Liver (tissue), 9 donors: ENCODE results near the gene GLI3. TPM values are rescaled to one million over a fixed set of nuclear protein-coding genes. Genes with fewer than 3 reads are reported as not detected.

Experiments used
- DNase-seq: peaks from one replicate; pipeline ENCODE4 v3.0.0-alpha.2; 2017; ENCODE audit warnings: low spot score
- H3K27ac ChIP-seq, 2 donors: one replicate each; pipeline ENCODE4 v1.7.0; 2013; ENCODE audit warnings: inconsistent platforms in 2 of 2, low read length in 2 of 2, control low read depth in 1 of 2, low read depth in 1 of 2, mild to moderate bottlenecking in 1 of 2
- H3K27me3 ChIP-seq, 4 donors: one replicate each; pipeline versions ENCODE4 v1.6.1 to v1.7.0; 2013; ENCODE audit warnings: low read length in 3 of 4, inconsistent platforms in 1 of 4, mild to moderate bottlenecking in 1 of 4, moderate library complexity in 1 of 4; ENCODE audit not compliant: control insufficient read depth in 4 of 4, insufficient read depth in 4 of 4
- H3K36me3 ChIP-seq, 4 donors: one replicate each; pipeline versions ENCODE4 v1.6.1 to v1.7.0; 2013; ENCODE audit warnings: low read length in 3 of 4, mild to moderate bottlenecking in 3 of 4, low read depth in 1 of 4, moderate library complexity in 1 of 4; ENCODE audit not compliant: control insufficient read depth in 4 of 4, insufficient read depth in 3 of 4
- H3K4me1 ChIP-seq, 4 donors: one replicate each; pipeline versions ENCODE4 v1.6.1 to v1.7.0; 2013; ENCODE audit warnings: low read length in 3 of 4, mild to moderate bottlenecking in 3 of 4, moderate library complexity in 1 of 4; ENCODE audit not compliant: control insufficient read depth in 4 of 4, insufficient read depth in 4 of 4
- H3K4me3 ChIP-seq, 3 donors: one replicate each; pipeline versions ENCODE4 v1.6.1 to v1.7.0; 2013; ENCODE audit warnings: low read length in 3 of 3, control low read depth in 1 of 3, low read depth in 1 of 3, mild to moderate bottlenecking in 1 of 3
- H3K9ac ChIP-seq, 2 donors: one replicate each; pipeline ENCODE4 v1.7.0; 2013; ENCODE audit warnings: low read length in 2 of 2, mild to moderate bottlenecking in 2 of 2, moderate library complexity in 2 of 2, control low read depth in 1 of 2, low read depth in 1 of 2
- H3K9me3 ChIP-seq, 4 donors: one replicate each; pipeline versions ENCODE4 v1.6.1 to v1.7.0; 2013; ENCODE audit warnings: low read length in 3 of 4; ENCODE audit not compliant: control insufficient read depth in 4 of 4
- EGR1 ChIP-seq, 2 donors: IDR thresholded peaks; 2 replicates each; pipeline ENCODE4 v1.6.1; 2016 to 2018; ENCODE audit warnings: antibody characterized with exemption in 2 of 2, low read depth in 2 of 2
- FOXA1 ChIP-seq: IDR thresholded peaks from 2 replicates; pipeline ENCODE4 v1.6.1; 2016; ENCODE audit warnings: antibody characterized with exemption
- FOXA2 ChIP-seq: IDR thresholded peaks from 2 replicates; pipeline ENCODE4 v1.6.1; 2016; ENCODE audit warnings: antibody characterized with exemption
- GABPA ChIP-seq, 2 donors: IDR thresholded peaks in 1 of 2; conservative IDR thresholded peaks in 1 of 2; 2 replicates each; pipeline ENCODE4 v1.6.1; 2016; ENCODE audit warnings: antibody characterized with exemption in 2 of 2, mild to moderate bottlenecking in 1 of 2, moderate library complexity in 1 of 2
- HNF4A ChIP-seq, 2 donors: conservative IDR thresholded peaks; 2 replicates each; pipeline ENCODE4 v1.6.1; 2016; ENCODE audit warnings: antibody characterized with exemption in 2 of 2, mild to moderate bottlenecking in 2 of 2
- HNF4G ChIP-seq: IDR thresholded peaks from 2 replicates; pipeline ENCODE4 v1.6.1; 2016; ENCODE audit warnings: antibody characterized with exemption
- JUND ChIP-seq, 2 donors: IDR thresholded peaks; 2 replicates each; pipeline ENCODE4 v1.6.1; 2016; ENCODE audit warnings: antibody characterized with exemption in 2 of 2
- NR2F2 ChIP-seq: IDR thresholded peaks from 2 replicates; pipeline ENCODE4 v1.6.1; 2016; ENCODE audit warnings: antibody characterized with exemption
- RAD21 ChIP-seq, 2 donors: IDR thresholded peaks; 2 replicates each; pipeline ENCODE4 v1.6.1; 2016; ENCODE audit warnings: antibody characterized with exemption in 2 of 2, mild to moderate bottlenecking in 2 of 2
- RXRA ChIP-seq, 2 donors: IDR thresholded peaks; 2 replicates each; pipeline ENCODE4 v1.6.1; 2017 to 2018; ENCODE audit warnings: antibody characterized with exemption in 2 of 2, mild to moderate bottlenecking in 1 of 2
- SP1 ChIP-seq: IDR thresholded peaks from 2 replicates; pipeline ENCODE4 v1.6.1; 2018; ENCODE audit warnings: antibody characterized with exemption, mild to moderate bottlenecking
- TAF1 ChIP-seq: conservative IDR thresholded peaks from 2 replicates; pipeline ENCODE4 v1.6.1; 2016; ENCODE audit warnings: antibody characterized with exemption, mild to moderate bottlenecking
- YY1 ChIP-seq: IDR thresholded peaks from 2 replicates; pipeline ENCODE4 v1.6.1; 2016; ENCODE audit warnings: antibody characterized with exemption, mild to moderate bottlenecking
- WGBS: extraction: QIAGEN DNeasy Blood & Tissue Kit; methylation state at CpG from one replicate; pipeline ENCODE4 v1.1.7; 2013; 5-methylcytosine and 5-hydroxymethylcytosine counted together
- polyA plus RNA-seq, 2 donors: library from polyadenylated mRNA; stranded (reverse) in 1 of 2; unstranded in 1 of 2; fragments of 200-250 nt in 1 of 2; fragments of >200 nt in 1 of 2; fragmentation: Nextera tagmentation in 1 of 2; extraction: Ambion mirVana in 1 of 2; gene quantifications; one replicate each; pipeline versions ENCODE4 v1.2.1 to v1.2.3, GENCODE V29; 2013 to 2015
- total RNA-seq, 2 donors: library from RNA; depleted of rRNA; stranded (reverse); fragments of >200 nt; gene quantifications; one replicate each; pipeline ENCODE4 v1.2.3, GENCODE V29; 2014
- TF ChIP-seq, protein P1 (sequence below): IDR thresholded peaks from 2 replicates; pipeline ENCODE4 v1.6.1; 2016; ENCODE audit warnings: antibody characterized with exemption
- TF ChIP-seq, protein P2 (sequence below): fragments of 150-350 bp; IDR thresholded peaks from 2 replicates; pipeline ENCODE4 v1.5.1; 2017; ENCODE audit warnings: improper control_type of control experiment, low read depth, low read length; ENCODE audit not compliant: missing input control
- TF ChIP-seq, protein P3 (sequence below): IDR thresholded peaks from 2 replicates; pipeline ENCODE4 v1.6.1; 2016; ENCODE audit warnings: antibody characterized with exemption
- TF ChIP-seq, protein P4 (sequence below): IDR thresholded peaks from 2 replicates; pipeline ENCODE4 v1.6.1; 2016; ENCODE audit warnings: antibody characterized with exemption
- TF ChIP-seq, protein P5 (sequence below): IDR thresholded peaks from 2 replicates; pipeline ENCODE4 v1.6.1; 2016; ENCODE audit warnings: antibody characterized with exemption, mild to moderate bottlenecking
- donor health status: healthy.
- donor health status: healthy.
- donor health status: healthy.
- donor health status: healthy.
- donor health status: healthy.

GLI3 gene
- total and polyA plus RNA-seq, 4 donors: 0.09 to 0.42 (median 0.26) TPM

DNA sequence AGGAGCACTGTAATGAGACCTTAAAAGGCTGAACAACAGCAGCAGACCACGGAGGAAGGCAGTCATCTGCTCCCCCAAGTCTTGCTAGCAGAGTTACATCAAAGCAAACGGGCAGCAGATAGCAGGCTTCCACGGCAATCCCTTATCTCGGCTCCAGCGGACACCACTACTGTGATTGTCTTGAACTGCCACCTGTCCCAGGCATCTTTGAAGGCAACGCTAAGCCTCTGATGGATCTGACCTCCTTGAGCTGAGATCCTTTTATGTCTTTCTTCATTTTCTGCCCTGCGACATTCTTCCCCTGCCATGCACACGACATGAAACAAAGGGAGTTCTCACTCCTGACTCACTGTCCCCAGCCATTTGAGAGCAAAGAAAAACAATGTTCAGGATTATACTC lies 111.7 kb downstream of the GLI3 start:
- Histone ChIP-seq H3K36me3 (no peaks in the 10 kb centered on the region), H3K4me3 (no peak overlapping the region), H3K9me3 (peaks cover 0 to 2% (median under 1%) of the 10 kb centered on the region in 4 donors), H3K9ac (no peak overlapping the region), H3K27ac (no peak overlapping the region), H3K4me1 (no peaks in the 10 kb centered on the region), H3K27me3 (peaks cover 0 to 7% (median 0%) of the 10 kb centered on the region in 4 donors)
- 47% methylated on average over 8 of the region's 8 CpGs for WGBS
- DNase-seq: no peak
- TF ChIP-seq, protein P1, sequence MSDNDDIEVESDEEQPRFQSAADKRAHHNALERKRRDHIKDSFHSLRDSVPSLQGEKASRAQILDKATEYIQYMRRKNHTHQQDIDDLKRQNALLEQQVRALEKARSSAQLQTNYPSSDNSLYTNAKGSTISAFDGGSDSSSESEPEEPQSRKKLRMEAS: no peak
- TF ChIP-seq YY1: no peak
- TF ChIP-seq HNF4G: no peak
- TF ChIP-seq GABPA (IDR thresholded peaks at IDR 0.05 in 1 of 2, conservative IDR thresholded peaks at IDR 0.05 in 1 of 2): no peak
- TF ChIP-seq HNF4A (conservative IDR thresholded peaks at IDR 0.05): no peak
- TF ChIP-seq, protein P2, sequence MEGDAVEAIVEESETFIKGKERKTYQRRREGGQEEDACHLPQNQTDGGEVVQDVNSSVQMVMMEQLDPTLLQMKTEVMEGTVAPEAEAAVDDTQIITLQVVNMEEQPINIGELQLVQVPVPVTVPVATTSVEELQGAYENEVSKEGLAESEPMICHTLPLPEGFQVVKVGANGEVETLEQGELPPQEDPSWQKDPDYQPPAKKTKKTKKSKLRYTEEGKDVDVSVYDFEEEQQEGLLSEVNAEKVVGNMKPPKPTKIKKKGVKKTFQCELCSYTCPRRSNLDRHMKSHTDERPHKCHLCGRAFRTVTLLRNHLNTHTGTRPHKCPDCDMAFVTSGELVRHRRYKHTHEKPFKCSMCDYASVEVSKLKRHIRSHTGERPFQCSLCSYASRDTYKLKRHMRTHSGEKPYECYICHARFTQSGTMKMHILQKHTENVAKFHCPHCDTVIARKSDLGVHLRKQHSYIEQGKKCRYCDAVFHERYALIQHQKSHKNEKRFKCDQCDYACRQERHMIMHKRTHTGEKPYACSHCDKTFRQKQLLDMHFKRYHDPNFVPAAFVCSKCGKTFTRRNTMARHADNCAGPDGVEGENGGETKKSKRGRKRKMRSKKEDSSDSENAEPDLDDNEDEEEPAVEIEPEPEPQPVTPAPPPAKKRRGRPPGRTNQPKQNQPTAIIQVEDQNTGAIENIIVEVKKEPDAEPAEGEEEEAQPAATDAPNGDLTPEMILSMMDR: no peak
- TF ChIP-seq JUND (IDR thresholded peaks at IDR 0.05): no peak
- TF ChIP-seq, protein P3, sequence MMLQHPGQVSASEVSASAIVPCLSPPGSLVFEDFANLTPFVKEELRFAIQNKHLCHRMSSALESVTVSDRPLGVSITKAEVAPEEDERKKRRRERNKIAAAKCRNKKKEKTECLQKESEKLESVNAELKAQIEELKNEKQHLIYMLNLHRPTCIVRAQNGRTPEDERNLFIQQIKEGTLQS: no peak
- TF ChIP-seq RXRA (IDR thresholded peaks at IDR 0.05): no peak
- no peak for TF ChIP-seq FOXA2
- TF ChIP-seq EGR1 (IDR thresholded peaks at IDR 0.05; ENCODE audit: low read depth in 2 of 2): no peak
- TF ChIP-seq, protein P4, sequence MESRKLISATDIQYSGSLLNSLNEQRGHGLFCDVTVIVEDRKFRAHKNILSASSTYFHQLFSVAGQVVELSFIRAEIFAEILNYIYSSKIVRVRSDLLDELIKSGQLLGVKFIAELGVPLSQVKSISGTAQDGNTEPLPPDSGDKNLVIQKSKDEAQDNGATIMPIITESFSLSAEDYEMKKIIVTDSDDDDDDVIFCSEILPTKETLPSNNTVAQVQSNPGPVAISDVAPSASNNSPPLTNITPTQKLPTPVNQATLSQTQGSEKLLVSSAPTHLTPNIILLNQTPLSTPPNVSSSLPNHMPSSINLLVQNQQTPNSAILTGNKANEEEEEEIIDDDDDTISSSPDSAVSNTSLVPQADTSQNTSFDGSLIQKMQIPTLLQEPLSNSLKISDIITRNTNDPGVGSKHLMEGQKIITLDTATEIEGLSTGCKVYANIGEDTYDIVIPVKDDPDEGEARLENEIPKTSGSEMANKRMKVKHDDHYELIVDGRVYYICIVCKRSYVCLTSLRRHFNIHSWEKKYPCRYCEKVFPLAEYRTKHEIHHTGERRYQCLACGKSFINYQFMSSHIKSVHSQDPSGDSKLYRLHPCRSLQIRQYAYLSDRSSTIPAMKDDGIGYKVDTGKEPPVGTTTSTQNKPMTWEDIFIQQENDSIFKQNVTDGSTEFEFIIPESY: no peak
- TF ChIP-seq RAD21 (IDR thresholded peaks at IDR 0.05): no peak
- TF ChIP-seq, protein P5, sequence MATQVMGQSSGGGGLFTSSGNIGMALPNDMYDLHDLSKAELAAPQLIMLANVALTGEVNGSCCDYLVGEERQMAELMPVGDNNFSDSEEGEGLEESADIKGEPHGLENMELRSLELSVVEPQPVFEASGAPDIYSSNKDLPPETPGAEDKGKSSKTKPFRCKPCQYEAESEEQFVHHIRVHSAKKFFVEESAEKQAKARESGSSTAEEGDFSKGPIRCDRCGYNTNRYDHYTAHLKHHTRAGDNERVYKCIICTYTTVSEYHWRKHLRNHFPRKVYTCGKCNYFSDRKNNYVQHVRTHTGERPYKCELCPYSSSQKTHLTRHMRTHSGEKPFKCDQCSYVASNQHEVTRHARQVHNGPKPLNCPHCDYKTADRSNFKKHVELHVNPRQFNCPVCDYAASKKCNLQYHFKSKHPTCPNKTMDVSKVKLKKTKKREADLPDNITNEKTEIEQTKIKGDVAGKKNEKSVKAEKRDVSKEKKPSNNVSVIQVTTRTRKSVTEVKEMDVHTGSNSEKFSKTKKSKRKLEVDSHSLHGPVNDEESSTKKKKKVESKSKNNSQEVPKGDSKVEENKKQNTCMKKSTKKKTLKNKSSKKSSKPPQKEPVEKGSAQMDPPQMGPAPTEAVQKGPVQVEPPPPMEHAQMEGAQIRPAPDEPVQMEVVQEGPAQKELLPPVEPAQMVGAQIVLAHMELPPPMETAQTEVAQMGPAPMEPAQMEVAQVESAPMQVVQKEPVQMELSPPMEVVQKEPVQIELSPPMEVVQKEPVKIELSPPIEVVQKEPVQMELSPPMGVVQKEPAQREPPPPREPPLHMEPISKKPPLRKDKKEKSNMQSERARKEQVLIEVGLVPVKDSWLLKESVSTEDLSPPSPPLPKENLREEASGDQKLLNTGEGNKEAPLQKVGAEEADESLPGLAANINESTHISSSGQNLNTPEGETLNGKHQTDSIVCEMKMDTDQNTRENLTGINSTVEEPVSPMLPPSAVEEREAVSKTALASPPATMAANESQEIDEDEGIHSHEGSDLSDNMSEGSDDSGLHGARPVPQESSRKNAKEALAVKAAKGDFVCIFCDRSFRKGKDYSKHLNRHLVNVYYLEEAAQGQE: no peak

DNA sequence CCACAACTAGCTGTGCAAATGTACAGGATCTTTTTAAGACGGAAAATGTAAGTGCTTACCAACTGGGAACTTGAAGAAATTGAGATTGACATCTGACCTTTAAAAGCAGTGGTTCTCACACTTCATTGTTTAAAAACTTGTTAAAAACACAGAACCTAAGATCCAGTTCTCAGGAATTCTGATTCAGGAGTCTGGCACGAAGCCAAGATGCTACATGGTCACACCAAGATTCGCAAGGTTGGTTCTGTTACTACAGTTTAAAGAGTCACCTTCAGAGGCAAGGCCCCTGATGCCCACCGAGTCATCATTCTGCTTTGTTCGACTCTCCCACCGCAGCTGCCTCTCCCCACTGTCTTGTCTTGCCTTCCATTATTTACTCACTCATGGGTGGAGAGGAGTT lies 113.3 kb downstream of the GLI3 start:
- Histone ChIP-seq H3K4me3 (no peak overlapping the region), H3K4me1 (no peaks in the 10 kb centered on the region), H3K36me3 (no peaks in the 10 kb centered on the region), H3K9ac (no peak overlapping the region), H3K27me3 (peaks cover 0 to 7% (median 0%) of the 10 kb centered on the region in 4 donors), H3K9me3 (no peaks in the 10 kb centered on the region), H3K27ac (no peak overlapping the region)
- no peak for DNase-seq
- 63% methylated on average over 6 of the region's 6 CpGs for WGBS
- TF ChIP-seq, protein P1: no peak
- TF ChIP-seq FOXA2 (no peak), YY1 (no peak), JUND (IDR thresholded peaks at IDR 0.05) (no peak), RAD21 (IDR thresholded peaks at IDR 0.05) (no peak), HNF4G (no peak), RXRA (IDR thresholded peaks at IDR 0.05) (no peak), HNF4A (conservative IDR thresholded peaks at IDR 0.05) (no peak), FOXA1 (no peak), EGR1 (IDR thresholded peaks at IDR 0.05; ENCODE audit: low read depth in 2 of 2) (no peak), SP1 (no peak), NR2F2 (no peak), TAF1 (no peak)
- TF ChIP-seq, protein P2: no peak
- TF ChIP-seq, protein P3: no peak
- TF ChIP-seq, protein P4: no peak
